ENCODE measurements around the gene SRBD1. TPM values are rescaled to one million over a fixed set of nuclear protein-coding genes. Genes with fewer than 3 reads are reported as not detected.

The SRBD1 gene
- total RNA-seq, 2 experiments from 2014 or later = 17.1 to 19.9 TPM

GRCh38 chr2:45345331-45346234, 265.5 kb downstream of the SRBD1 start:
- POLR2A ChIA-PET = no interaction called here
- CTCF ChIA-PET = no interaction called here

DNA sequence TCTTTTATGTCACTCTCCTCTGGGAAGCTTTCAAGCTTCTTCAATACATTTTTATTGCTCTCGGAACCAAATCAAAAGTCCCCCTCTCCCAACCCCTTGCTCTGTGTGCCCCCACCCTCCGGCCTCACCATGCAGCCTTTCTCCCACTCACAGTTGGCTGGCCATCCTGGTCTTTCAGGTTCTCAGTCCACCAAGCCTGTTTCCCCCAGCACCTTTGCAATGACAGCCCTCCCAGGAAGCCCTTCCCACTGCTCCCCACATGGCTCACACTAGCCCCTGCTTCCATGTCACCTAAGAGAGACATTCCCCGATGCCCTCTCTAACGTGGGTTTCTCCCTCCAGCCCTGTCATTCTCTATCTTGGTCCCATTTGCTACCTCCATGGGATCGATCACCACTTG, 266.6 kb downstream of the SRBD1 start:
- ChIA-PET POLR2A (no interaction called here), CTCF (no interaction called here)

DNA sequence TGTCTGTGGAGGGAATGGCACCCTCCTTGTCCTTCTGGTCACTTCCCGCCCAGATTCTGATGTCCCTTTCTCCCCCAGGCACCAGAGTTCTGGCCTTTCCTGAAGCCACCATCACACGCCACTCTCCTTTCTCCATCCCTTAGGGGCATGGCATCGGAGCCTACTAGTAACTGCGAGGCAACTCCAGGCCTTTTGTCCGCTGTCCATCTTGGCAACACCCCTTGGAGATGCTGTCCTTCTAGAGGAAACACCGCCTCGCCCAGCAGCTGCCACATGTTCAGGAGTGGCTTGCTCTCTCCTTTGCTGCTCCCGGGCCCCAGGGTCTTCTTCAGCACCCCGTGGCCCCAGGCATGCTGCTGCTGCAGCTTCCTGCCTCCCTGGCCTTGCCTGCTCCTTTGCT, 267.0 kb downstream of the SRBD1 start:
- CTCF ChIA-PET = no interaction called here
- POLR2A ChIA-PET = no interaction called here

DNA sequence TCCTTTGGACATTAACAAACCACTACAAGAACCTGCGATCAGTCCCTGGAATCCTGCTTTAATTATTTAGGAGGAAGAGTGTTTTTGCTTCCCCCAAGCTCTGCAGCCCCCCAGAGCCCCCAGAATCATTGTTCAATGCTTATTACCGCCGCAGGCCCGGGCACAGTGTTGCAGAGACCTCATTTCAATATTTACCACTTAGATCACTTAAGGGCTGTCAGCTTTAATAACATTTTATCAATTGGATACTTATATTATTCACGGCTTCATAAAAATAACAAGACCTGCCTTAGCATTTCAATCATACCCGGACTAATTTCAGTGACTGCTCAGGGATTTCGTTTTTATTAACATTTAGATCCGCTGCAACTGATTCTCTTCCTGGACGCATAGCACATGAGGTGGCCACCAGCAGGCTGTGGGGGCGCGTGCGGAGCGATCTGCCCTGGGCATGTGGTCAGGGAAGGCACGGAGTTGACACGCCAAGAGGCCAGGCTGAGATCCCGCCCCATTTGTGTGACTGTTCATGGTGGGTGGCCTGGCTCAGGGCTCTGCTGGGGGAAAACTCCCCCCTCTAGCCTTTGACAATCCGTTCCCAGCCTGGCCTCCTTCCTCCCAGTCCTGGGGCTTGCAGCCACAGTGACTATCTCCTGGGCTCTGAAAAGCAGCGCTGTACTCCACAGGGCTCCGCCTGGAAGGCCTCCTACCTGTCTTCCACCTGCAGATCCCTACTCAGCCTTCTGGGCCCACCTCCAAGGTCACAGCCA, 267.6 kb downstream of the SRBD1 start:
- CTCF ChIA-PET = no interaction called here
- POLR2A ChIA-PET = no interaction called here

DNA sequence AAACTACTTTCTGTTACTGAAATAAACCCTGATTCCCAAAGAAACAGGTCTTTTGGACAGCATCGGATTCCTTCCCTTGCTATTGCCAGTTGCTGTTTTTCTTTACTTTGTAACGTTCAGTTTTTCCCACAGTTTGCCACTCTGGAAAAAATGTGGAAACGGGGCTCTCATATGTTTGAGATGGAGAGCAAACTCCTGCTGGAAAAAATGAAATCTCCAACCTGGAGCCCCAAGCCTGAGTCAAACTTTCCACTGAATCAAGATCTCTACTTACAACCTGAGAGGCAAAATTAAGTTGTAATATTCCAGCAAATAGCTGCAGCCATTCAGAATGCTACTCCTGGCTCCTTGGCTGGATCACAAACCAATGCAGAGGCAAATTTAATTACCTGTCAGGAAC, 270.7 kb downstream of the SRBD1 start:
- ChIA-PET CTCF (no interaction called here), POLR2A (interaction anchor here (0.6 kb wide), 1 partner anchor 37 kb away, joined by 16 read pairs; no protein-coding TSS in a partner anchor)

DNA sequence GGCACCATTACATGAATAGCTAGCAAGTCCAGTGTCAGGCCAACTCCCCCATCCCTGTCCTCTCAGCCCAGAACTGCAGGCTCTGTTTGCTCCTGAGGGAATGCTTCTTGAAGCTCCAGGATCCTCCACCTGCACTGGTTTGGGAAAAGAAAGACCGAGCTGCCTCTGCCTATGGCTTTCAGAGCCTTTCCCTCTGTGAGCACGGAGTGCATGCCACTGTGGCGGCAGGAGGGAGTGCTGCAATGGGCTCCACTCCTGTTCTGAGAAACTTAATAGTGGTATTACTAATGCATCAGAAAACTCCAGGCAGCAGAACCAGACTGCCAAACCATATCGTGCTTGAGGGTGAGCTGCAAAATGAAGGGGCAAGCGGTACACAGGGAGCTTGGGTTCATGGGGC, 271.8 kb downstream of the SRBD1 start:
- POLR2A ChIA-PET = no interaction called here
- CTCF ChIA-PET = no interaction called here

Other genes starting within 250 kb of the SRBD1 start
- 1 to 10 TPM; 7.0 to 7.3 TPM for gene PRKCE, start 40.4 kb upstream of the SRBD1 start, total RNA-seq

Measured in activated CD8-positive, alpha-beta memory T cell treated with anti-CD3 and anti-CD28 coated beads for 36 hours (primary cell).